AG04450 (cell line): ENCODE data around the gene MED26. TPM values are rescaled to one million over a fixed set of nuclear protein-coding genes. Genes with fewer than 3 reads are reported as not detected.
A peak's percentile ranks its signal among the peaks of the same experiment; 100 is the strongest.

Experiments
- CTCF ChIA-PET: fragments of 300-600, 350-600 bp; formaldehyde crosslinking; extraction: SDS; loops from one replicate; lab custom pipeline; 2022; ENCODE audit warnings: antibody characterized with exemption, inconsistent platforms; lab: Charles Lee
- POLR2A ChIA-PET: fragments of 350-600 bp; formaldehyde crosslinking; extraction: SDS; loops from one replicate; lab custom pipeline; 2021; ENCODE audit warnings: antibody characterized with exemption, inconsistent platforms; lab: Yijun Ruan, JAX
- DNase-seq: peaks from one replicate; pipeline ENCODE4 v3.0.0-alpha.2; 2011; ENCODE audit warnings: low read depth, low spot score
- H3K27ac ChIP-seq: one replicate; pipeline ENCODE4 v1.5.1; 2012; ENCODE audit warnings: low read depth, low read length, control low read depth
- H3K27me3 ChIP-seq: one replicate; pipeline ENCODE4 v1.6.0; 2012; ENCODE audit warnings: low read length; ENCODE audit not compliant: control insufficient read depth, insufficient read depth
- H3K4me3 ChIP-seq: 2 replicates; pipeline ENCODE4 v1.5.1; 2011; ENCODE audit warnings: mild to moderate bottlenecking, low read depth, low read length, control low read depth
- H3K9me3 ChIP-seq: 2 replicates; pipeline ENCODE4 v1.5.1; 2012; ENCODE audit warnings: low read length; ENCODE audit not compliant: control insufficient read depth, insufficient read depth
- polyA plus RNA-seq: library from polyadenylated mRNA; depleted of rRNA; stranded (reverse); fragments of >200 nt; gene quantifications from 2 replicates; pipeline ENCODE4 v1.2.3, GENCODE V29; 2011
- TF ChIP-seq, protein P1 (sequence below): IDR thresholded peaks from 2 replicates; pipeline ENCODE4 v1.5.1; 2011; ENCODE audit warnings: low read depth, low read length, control low read depth, inconsistent platforms

MED26 gene
- polyA plus RNA-seq, 1 experiment, result 3.0 TPM

DNA sequence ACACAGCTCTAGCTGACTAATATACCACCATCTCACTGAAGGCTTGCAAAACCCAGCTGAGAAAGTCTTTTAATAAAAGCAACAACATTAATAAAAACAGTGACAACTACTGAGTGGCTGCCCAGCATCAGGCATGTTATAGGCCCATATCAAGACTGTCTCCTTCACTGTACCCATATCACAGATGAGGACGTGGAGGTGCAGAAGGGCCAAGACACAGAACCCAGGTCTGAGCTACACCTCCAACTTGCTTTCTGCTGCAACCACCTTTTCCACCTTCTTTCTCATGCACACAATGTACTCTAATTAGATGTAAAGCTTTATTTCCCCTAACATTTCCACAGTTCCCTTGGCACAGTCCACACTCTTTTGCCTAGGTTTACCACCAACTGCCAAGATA, 10.7 kb upstream of the MED26 start:
- ChIA-PET CTCF (interaction anchor here (0.7 kb wide), 1 partner anchor 31 kb away, joined by 5 read pairs; no protein-coding TSS in a partner anchor), POLR2A (interaction anchor here (0.6 to 2.5 kb wide), 4 partner anchors 11 to 184 kb away, joined by 3 to 14 read pairs (median 10); partner anchors contain the start of genes MED26 and SMIM7)
- Histone ChIP-seq H3K4me3 (no peak overlapping the region), H3K27me3 (no peaks in the 10 kb centered on the region), H3K9me3 (no peaks in the 10 kb centered on the region), H3K27ac (no peak overlapping the region)
- DNase-seq, result no peak
- TF ChIP-seq, protein P1, sequence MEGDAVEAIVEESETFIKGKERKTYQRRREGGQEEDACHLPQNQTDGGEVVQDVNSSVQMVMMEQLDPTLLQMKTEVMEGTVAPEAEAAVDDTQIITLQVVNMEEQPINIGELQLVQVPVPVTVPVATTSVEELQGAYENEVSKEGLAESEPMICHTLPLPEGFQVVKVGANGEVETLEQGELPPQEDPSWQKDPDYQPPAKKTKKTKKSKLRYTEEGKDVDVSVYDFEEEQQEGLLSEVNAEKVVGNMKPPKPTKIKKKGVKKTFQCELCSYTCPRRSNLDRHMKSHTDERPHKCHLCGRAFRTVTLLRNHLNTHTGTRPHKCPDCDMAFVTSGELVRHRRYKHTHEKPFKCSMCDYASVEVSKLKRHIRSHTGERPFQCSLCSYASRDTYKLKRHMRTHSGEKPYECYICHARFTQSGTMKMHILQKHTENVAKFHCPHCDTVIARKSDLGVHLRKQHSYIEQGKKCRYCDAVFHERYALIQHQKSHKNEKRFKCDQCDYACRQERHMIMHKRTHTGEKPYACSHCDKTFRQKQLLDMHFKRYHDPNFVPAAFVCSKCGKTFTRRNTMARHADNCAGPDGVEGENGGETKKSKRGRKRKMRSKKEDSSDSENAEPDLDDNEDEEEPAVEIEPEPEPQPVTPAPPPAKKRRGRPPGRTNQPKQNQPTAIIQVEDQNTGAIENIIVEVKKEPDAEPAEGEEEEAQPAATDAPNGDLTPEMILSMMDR, result no peak

GRCh38 chr19:16637535-16637934, 9.5 kb upstream of the MED26 start:
- TF ChIP-seq, protein P1, result no peak
- no peaks in the 10 kb centered on the region for H3K27me3 ChIP-seq
- no peaks in the 10 kb centered on the region for H3K9me3 ChIP-seq
- no peak overlapping the region for H3K27ac ChIP-seq
- ChIA-PET POLR2A (interaction anchor here (0.6 to 2.5 kb wide), 3 partner anchors 13 to 22 kb away, joined by 6 to 9 read pairs (median 6); partner anchors contain the start of gene SMIM7), CTCF (interaction anchor here (0.6 kb wide), 1 partner anchor 402 kb away, joined by 4 read pairs; no protein-coding TSS in a partner anchor)
- no peak for DNase-seq
- no peak overlapping the region for H3K4me3 ChIP-seq

DNA sequence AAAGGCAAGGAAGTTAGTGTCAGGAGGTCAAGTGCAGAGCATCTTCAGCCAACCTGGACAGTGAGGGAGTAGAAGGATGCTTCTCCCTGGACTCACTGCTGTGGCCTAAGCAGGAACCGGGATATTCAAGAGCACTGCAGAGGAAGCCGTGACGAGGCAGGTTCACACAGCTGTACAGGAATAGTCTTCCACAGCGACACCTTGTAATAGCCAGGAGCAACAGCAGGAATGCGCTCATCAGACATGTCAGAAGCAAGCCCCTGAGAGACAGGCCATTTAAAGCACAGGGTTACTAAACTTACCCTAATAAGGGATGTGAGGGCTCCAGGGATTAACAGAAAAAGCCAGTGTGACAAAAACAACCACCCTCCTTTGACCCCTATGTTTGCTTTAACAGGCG, 3.5 kb upstream of the MED26 start:
- no peaks in the 10 kb centered on the region for H3K27me3 ChIP-seq
- no peaks in the 10 kb centered on the region; the same call in 1 of the 2 replicates for H3K9me3 ChIP-seq
- DNase-seq, result no peak
- no peak overlapping the region for H3K4me3 ChIP-seq
- TF ChIP-seq, protein P1, result no peak
- POLR2A ChIA-PET, result interaction anchor here (0.6 kb wide), 1 partner anchor 102 kb away, joined by 6 read pairs; no protein-coding TSS in a partner anchor
- no peak overlapping the region for H3K27ac ChIP-seq
- CTCF ChIA-PET, result no interaction called here

- TF ChIP-seq, protein P1, result no peak
- Histone ChIP-seq H3K27me3 (no peaks in the 10 kb centered on the region), H3K27ac (peak overlapping the region; percentile 91), H3K9me3 (no peaks in the 10 kb centered on the region; the same call in 1 of the 2 replicates), H3K4me3 (peak overlapping the region; percentile 87)
- ChIA-PET CTCF (no interaction called here), POLR2A (interaction anchor here (0.5 to 2.2 kb wide), 4 partner anchors 10 to 362 kb away, joined by 3 to 14 read pairs (median 8); no protein-coding TSS in a partner anchor)
- peak; percentile 67 for DNase-seq
Observed at GRCh38 chr19:16628984-16629691, 1.1 kb upstream of the MED26 start.

- no peak for DNase-seq
- no peak overlapping the region for H3K27ac ChIP-seq
- CTCF ChIA-PET, result no interaction called here
Observed at GRCh38 chr19:16627928-16628182, 149 bp downstream of the MED26 start.

More at GRCh38 chr19:16627928-16628182, 149 bp downstream of the MED26 start:
- Histone ChIP-seq H3K27me3 (no peaks in the 10 kb centered on the region), H3K4me3 (peak overlapping the region; percentile 91), H3K9me3 (no peaks in the 10 kb centered on the region; the same call in 1 of the 2 replicates)
- POLR2A ChIA-PET, result interaction anchor here (0.6 to 2.2 kb wide), 8 partner anchors 11 to 94 kb away, joined by 3 to 14 read pairs (median 6); partner anchors contain the start of genes SLC35E1 and SMIM7
- TF ChIP-seq, protein P1, result no peak
